Pancreas (tissue), 10 donors: ENCODE measurements around the gene ARL8B. TPM values are rescaled to one million over a fixed set of nuclear protein-coding genes. Genes with fewer than 3 reads are reported as not detected.

Source experiments
- ATAC-seq, 4 donors: fragments of 200-7000 bp; cut with Tn5 transposase; one replicate each; pipeline versions ENCODE4 v1.8.0 to v1.9.1; 2020; ENCODE audit warnings: mild to moderate bottlenecking in 4 of 4, moderate library complexity in 4 of 4
- DNase-seq, 6 donors: peaks; one replicate each; pipeline ENCODE4 v3.0.0-alpha.2; 2020
- FAIRE-seq: peaks from 2 replicates; lab custom pipeline; 2012; peaks lifted over from hg19 to GRCh38; lab: Jason Lieb, UNC
- H3K27ac ChIP-seq, 4 donors: fragments of 200-600 bp; sonication (generic); 1 replicate in 3 of 4; 2 replicates in 1 of 4; pipeline versions ENCODE4 v1.5.0 to v1.8.0; 2020
- H3K27me3 ChIP-seq, 4 donors: fragments of 200-600 bp; one replicate each; pipeline ENCODE4 v1.8.0; 2021
- H3K36me3 ChIP-seq, 3 donors: fragments of 200-600 bp; sonication (generic) in 1 of 3; one replicate each; pipeline versions ENCODE4 v1.5.0 to v1.8.0; 2020 to 2021
- H3K4me1 ChIP-seq, 3 donors: fragments of 200-600 bp; one replicate each; pipeline ENCODE4 v1.8.0; 2021
- H3K4me3 ChIP-seq, 4 donors: fragments of 200-600 bp; sonication (generic) in 2 of 4; one replicate each; pipeline versions ENCODE4 v1.5.0 to v1.8.0; 2020 to 2021
- H3K9me3 ChIP-seq, 4 donors: fragments of 200-600 bp; one replicate each; pipeline ENCODE4 v1.8.0; 2021
- CTCF ChIP-seq, 4 donors: fragments of 200-600 bp; sonication (generic) in 3 of 4; IDR thresholded peaks; one replicate each; pipeline versions ENCODE4 v1.5.0 to v1.8.0; 2021; ENCODE audit warnings: antibody characterized with exemption in 4 of 4
- WGBS, 2 donors: extraction: QIAGEN DNeasy Blood & Tissue Kit; methylation state at CpG; one replicate each; pipeline ENCODE4 v1.1.7; 2013; 5-methylcytosine and 5-hydroxymethylcytosine counted together
- intact Hi-C, 3 donors: fragments of 100-400 bp; cut with DNase I; formaldehyde crosslinking; loops; one replicate each; pipeline versions ENCODE4 v1.11.1 to v1.14.2; 2022
- polyA plus RNA-seq, 2 donors: library from polyadenylated mRNA; stranded (reverse); fragments of 200-250 nt; gene quantifications; one replicate each; pipeline ENCODE4 v1.2.3, GENCODE V29; 2013
- total RNA-seq, 6 donors: library from RNA; stranded (reverse); fragmentation: NEBNext Ultra II Directional in 4 of 6; extraction: Animal tissue kit (Norgen Biotek cat#: 25700) in 4 of 6; gene quantifications; one replicate each; pipeline versions ENCODE4 v1.2.1 to v1.2.4, GENCODE V29; 2021 to 2023
- donor health status: healthy with polysubstance abuse.
- donor health status: DM: no; HTN: no; CAD: no; lungs with moderate emphysema.
- donor health status: DM: no; HTN: no; CAD: no.
- donor health status: control.
- donor health status: control.
- donor health status: Bipolar disorder and iron deficiency.
- donor health status: DM: yes; HTN: yes; CAD: no.
- donor health status: DM: no; HTN: no; CAD: no.
- donor health status: DM: no; HTN: no; CAD: no.
- donor health status: DM: yes; HTN: yes; CAD: no.

Gene ARL8B
- total and polyA plus RNA-seq, 8 donors: 14.6 to 31.9 (median 24.4) TPM

- H3K36me3 ChIP-seq: peaks cover 6 to 99% (median 55%) of the 10 kb centered on the region in 3 donors
Measured at GRCh38 chr3:5210926-5211325, 88.8 kb downstream of the ARL8B start.

GRCh38 chr3:5212628-5213573 is 90.8 kb downstream of the ARL8B start:
- Histone ChIP-seq H3K4me1 (no peaks in the 10 kb centered on the region), H3K4me3 (no peak overlapping the region), H3K9me3 (no peaks in the 10 kb centered on the region), H3K27me3 (no peaks in the 10 kb centered on the region), H3K36me3 (peaks cover 3 to 99% (median 51%) of the 10 kb centered on the region in 3 donors), H3K27ac (no peak overlapping the region)
- DNase-seq (no peak), FAIRE-seq (no peak), ATAC-seq (no peak)
- no peak for TF ChIP-seq CTCF (IDR thresholded peaks at IDR 0.05)
- WGBS, 2 donors: 84% methylated on average over 9 of the region's 9 CpGs
- intact Hi-C loops: no loop called here

More at GRCh38 chr3:5210926-5211325, 88.8 kb downstream of the ARL8B start:
- Histone ChIP-seq H3K4me3 (no peak overlapping the region), H3K27me3 (no peaks in the 10 kb centered on the region), H3K27ac (no peak overlapping the region), H3K4me1 (no peaks in the 10 kb centered on the region), H3K9me3 (no peaks in the 10 kb centered on the region)
- FAIRE-seq: no peak
- WGBS, 2 donors: 93 to 95% methylated on average over 5 of the region's 5 CpGs
- ATAC-seq: no peak
- DNase-seq: no peak
- TF ChIP-seq CTCF (IDR thresholded peaks at IDR 0.05): no peak
- intact Hi-C loops: no loop called here

- no peaks in the 10 kb centered on the region for H3K4me1 ChIP-seq
- no peak for DNase-seq
- 75 to 82% methylated on average over 7 of the region's 7 CpGs for WGBS, 2 donors
- no peak for ATAC-seq
- no peaks in the 10 kb centered on the region for H3K27me3 ChIP-seq
- no peak for TF ChIP-seq CTCF (IDR thresholded peaks at IDR 0.05)
- no peak overlapping the region for H3K27ac ChIP-seq
- FAIRE-seq: no peak
- H3K9me3 ChIP-seq: no peaks in the 10 kb centered on the region
- intact Hi-C loops: no loop called here
- no peak overlapping the region for H3K4me3 ChIP-seq
- peaks cover 3 to 94% (median 44%) of the 10 kb centered on the region in 3 donors for H3K36me3 ChIP-seq
Measured at GRCh38 chr3:5213574-5213966, 91.5 kb downstream of the ARL8B start.

- DNase-seq (no peak), FAIRE-seq (no peak), ATAC-seq (no peak)
- no peak overlapping the region for H3K27ac ChIP-seq
- H3K4me1 ChIP-seq: no peaks in the 10 kb centered on the region
- H3K36me3 ChIP-seq: peaks cover 3 to 86% (median 36%) of the 10 kb centered on the region in 3 donors
- no peaks in the 10 kb centered on the region for H3K9me3 ChIP-seq
- no peaks in the 10 kb centered on the region for H3K27me3 ChIP-seq
- no peak overlapping the region for H3K4me3 ChIP-seq
- TF ChIP-seq CTCF (IDR thresholded peaks at IDR 0.05): no peak
- intact Hi-C loops: no loop called here
- 56 to 65% methylated on average over 9 of the region's 9 CpGs for WGBS, 2 donors
Measured at GRCh38 chr3:5214352-5214751, 92.3 kb downstream of the ARL8B start.
